ENCODE results near the gene CKAP5. TPM values are rescaled to one million over a fixed set of nuclear protein-coding genes. Genes with fewer than 3 reads are reported as not detected.
A peak's percentile ranks its signal among the peaks of the same experiment; 100 is the strongest.

CKAP5 gene
- total RNA-seq, 2 experiments from 2014 or later = 161 to 243 TPM

GRCh38 chr11:46808799-46809431, 37.2 kb downstream of the CKAP5 start:
- no TSS peak for BruUV-seq (replicated peaks)
- peak; percentile 88 for TF ChIP-seq CTCF (conservative IDR thresholded peaks at IDR 0.05; ENCODE audit: low read length)
- TF ChIP-seq EZH2phosphoT487 (IDR thresholded peaks at IDR 0.05; ENCODE audit: borderline replicate concordance, low read depth, low read length) = no peak
- DNase-seq (ENCODE audit: low spot score) = peak; percentile 65
- Histone ChIP-seq H3K79me2 (ENCODE audit: insufficient read depth, low read depth, low read length) (peaks cover 10% of the 10 kb centered on the region; the same call in 1 of the 2 replicates), H3K9me2 (ENCODE audit: insufficient read depth, low read length) (no peaks in the 10 kb centered on the region), H3K27ac (ENCODE audit: low read depth, low read length, poor library complexity, severe bottlenecking) (no peak overlapping the region), H3K4me1 (ENCODE audit: insufficient read depth, low read length, poor library complexity, severe bottlenecking) (no peaks in the 10 kb centered on the region), H4K20me1 (ENCODE audit: insufficient read depth, low read length) (no peaks in the 10 kb centered on the region; the same call in 1 of the 2 replicates), H3K9me3 (ENCODE audit: low read length) (no peaks in the 10 kb centered on the region), H3K4me2 (ENCODE audit: low read length) (no peak overlapping the region), H2AFZ (ENCODE audit: low read length) (no peak overlapping the region), H3K36me3 (ENCODE audit: insufficient read depth, low read length) (peaks cover 88% of the 10 kb centered on the region), H3K4me3 (ENCODE audit: low read depth, low read length, poor library complexity, severe bottlenecking) (no peak overlapping the region)
- ChIA-PET POLR2A (interaction anchor here (1.0 to 1.5 kb wide), 3 partner anchors 10 to 317 kb away, joined by 3 read pairs; no protein-coding TSS in a partner anchor), CTCF (ENCODE audit: unreplicated experiment) (interaction anchor here (0.6 kb wide), 1 partner anchor 117 kb away, joined by 3 read pairs; no protein-coding TSS in a partner anchor)
- intact Hi-C loops (cut with micrococcal nuclease; ENCODE audit: unreplicated experiment) = no loop called here

- DNase-seq (ENCODE audit: low spot score) = no peak
- POLR2A ChIA-PET = interaction anchor here (0.5 to 0.7 kb wide), 3 partner anchors 10 to 536 kb away, joined by 3 to 4 read pairs (median 4); no protein-coding TSS in a partner anchor
- CTCF ChIA-PET (ENCODE audit: unreplicated experiment) = no interaction called here
Measured at GRCh38 chr11:46801694-46802470, 44.2 kb downstream of the CKAP5 start.

More at GRCh38 chr11:46801694-46802470, 44.2 kb downstream of the CKAP5 start:
- Histone ChIP-seq H3K4me1 (ENCODE audit: insufficient read depth, low read length, poor library complexity, severe bottlenecking) (no peaks in the 10 kb centered on the region), H3K9me3 (ENCODE audit: low read length) (no peaks in the 10 kb centered on the region), H3K27ac (ENCODE audit: low read depth, low read length, poor library complexity, severe bottlenecking) (no peak overlapping the region), H3K36me3 (ENCODE audit: insufficient read depth, low read length) (peaks cover 91% of the 10 kb centered on the region), H3K4me3 (ENCODE audit: low read depth, low read length, poor library complexity, severe bottlenecking) (no peak overlapping the region), H2AFZ (ENCODE audit: low read length) (no peak overlapping the region), H3K4me2 (ENCODE audit: low read length) (no peak overlapping the region), H3K79me2 (ENCODE audit: insufficient read depth, low read depth, low read length) (no peaks in the 10 kb centered on the region), H4K20me1 (ENCODE audit: insufficient read depth, low read length) (no peaks in the 10 kb centered on the region; the same call in 1 of the 2 replicates), H3K9me2 (ENCODE audit: insufficient read depth, low read length) (no peaks in the 10 kb centered on the region)
- intact Hi-C loops (cut with micrococcal nuclease; ENCODE audit: unreplicated experiment) = no loop called here
- no TSS peak for BruUV-seq (replicated peaks)
- TF ChIP-seq EZH2phosphoT487 (IDR thresholded peaks at IDR 0.05; ENCODE audit: borderline replicate concordance, low read depth, low read length) = no peak
- no peak for TF ChIP-seq CTCF (conservative IDR thresholded peaks at IDR 0.05; ENCODE audit: low read length)
